Erythroblast (primary cell): ENCODE results near the gene GCK.

Experiments
- GATA1 ChIP-seq: IDR thresholded peaks from 2 replicates; pipeline ENCODE4 v1.6.1; 2011; ENCODE audit warnings: low read depth, mild to moderate bottlenecking, control low read depth, low read length, moderate library complexity
- POLR2A ChIP-seq: IDR thresholded peaks from 2 replicates; pipeline ENCODE4 v1.6.1; 2011; ENCODE audit warnings: mild to moderate bottlenecking, low read length

DNA sequence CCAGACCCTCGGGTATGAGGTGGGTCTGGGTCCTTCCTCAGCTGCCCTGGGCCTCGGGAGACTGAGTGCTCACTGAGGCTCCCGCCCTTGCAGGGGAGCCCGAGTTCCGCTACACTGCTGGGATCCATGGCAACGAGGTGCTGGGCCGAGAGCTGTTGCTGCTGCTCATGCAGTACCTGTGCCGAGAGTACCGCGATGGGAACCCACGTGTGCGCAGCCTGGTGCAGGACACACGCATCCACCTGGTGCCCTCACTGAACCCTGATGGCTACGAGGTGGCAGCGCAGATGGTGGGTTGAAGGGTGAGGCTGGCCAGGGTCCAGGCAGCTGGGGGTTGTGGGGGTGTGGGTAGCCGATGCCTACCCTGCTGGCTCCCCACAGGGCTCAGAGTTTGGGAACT, 77.5 kb downstream of the GCK start:
- TF ChIP-seq POLR2A (no peak), GATA1 (no peak)
